ENCODE results near the gene LAMP5.

DNA sequence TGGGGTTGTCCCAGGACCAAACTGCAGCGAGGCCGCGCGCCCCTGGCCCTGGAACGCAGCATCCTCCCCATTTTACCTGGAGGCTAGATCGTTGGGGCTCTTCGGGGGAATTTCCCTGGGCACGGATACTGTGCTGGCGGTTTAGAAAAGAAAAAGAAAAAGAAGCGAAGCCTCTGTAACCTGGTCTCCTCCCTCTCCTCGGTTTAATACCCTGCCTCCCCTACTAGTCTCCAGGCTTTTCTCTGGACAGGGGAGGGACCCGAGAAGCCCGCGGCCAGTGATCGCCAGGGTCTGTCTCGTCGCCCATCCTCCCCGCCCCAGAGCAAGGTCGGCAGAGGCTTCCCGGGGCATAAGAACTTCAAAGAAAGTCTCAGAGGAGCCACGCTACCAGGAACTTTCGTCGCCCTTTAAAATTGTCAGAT is 6.1 kb upstream of the LAMP5 start:
- TF ChIP-seq EZH2 (IDR thresholded peaks at IDR 0.05; ENCODE audit: borderline replicate concordance, low read length) = no peak
- TF ChIP-seq, protein P1, sequence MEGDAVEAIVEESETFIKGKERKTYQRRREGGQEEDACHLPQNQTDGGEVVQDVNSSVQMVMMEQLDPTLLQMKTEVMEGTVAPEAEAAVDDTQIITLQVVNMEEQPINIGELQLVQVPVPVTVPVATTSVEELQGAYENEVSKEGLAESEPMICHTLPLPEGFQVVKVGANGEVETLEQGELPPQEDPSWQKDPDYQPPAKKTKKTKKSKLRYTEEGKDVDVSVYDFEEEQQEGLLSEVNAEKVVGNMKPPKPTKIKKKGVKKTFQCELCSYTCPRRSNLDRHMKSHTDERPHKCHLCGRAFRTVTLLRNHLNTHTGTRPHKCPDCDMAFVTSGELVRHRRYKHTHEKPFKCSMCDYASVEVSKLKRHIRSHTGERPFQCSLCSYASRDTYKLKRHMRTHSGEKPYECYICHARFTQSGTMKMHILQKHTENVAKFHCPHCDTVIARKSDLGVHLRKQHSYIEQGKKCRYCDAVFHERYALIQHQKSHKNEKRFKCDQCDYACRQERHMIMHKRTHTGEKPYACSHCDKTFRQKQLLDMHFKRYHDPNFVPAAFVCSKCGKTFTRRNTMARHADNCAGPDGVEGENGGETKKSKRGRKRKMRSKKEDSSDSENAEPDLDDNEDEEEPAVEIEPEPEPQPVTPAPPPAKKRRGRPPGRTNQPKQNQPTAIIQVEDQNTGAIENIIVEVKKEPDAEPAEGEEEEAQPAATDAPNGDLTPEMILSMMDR (IDR thresholded peaks at IDR 0.05; ENCODE audit: low read length) = no peak

Measured in OCI-LY1 (cell line).